Stimulated activated naive CD4-positive, alpha-beta T cell (primary cell): ENCODE data around the gene STXBP4.

Experiments
- DNase-seq, 6 experiments: peaks; one replicate each; lab custom pipeline; 2025; lab: John Stamatoyannopoulos, UW

The STXBP4 gene, protein sequence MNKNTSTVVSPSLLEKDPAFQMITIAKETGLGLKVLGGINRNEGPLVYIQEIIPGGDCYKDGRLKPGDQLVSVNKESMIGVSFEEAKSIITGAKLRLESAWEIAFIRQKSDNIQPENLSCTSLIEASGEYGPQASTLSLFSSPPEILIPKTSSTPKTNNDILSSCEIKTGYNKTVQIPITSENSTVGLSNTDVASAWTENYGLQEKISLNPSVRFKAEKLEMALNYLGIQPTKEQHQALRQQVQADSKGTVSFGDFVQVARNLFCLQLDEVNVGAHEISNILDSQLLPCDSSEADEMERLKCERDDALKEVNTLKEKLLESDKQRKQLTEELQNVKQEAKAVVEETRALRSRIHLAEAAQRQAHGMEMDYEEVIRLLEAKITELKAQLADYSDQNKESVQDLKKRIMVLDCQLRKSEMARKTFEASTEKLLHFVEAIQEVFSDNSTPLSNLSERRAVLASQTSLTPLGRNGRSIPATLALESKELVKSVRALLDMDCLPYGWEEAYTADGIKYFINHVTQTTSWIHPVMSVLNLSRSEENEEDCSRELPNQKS

DNA sequence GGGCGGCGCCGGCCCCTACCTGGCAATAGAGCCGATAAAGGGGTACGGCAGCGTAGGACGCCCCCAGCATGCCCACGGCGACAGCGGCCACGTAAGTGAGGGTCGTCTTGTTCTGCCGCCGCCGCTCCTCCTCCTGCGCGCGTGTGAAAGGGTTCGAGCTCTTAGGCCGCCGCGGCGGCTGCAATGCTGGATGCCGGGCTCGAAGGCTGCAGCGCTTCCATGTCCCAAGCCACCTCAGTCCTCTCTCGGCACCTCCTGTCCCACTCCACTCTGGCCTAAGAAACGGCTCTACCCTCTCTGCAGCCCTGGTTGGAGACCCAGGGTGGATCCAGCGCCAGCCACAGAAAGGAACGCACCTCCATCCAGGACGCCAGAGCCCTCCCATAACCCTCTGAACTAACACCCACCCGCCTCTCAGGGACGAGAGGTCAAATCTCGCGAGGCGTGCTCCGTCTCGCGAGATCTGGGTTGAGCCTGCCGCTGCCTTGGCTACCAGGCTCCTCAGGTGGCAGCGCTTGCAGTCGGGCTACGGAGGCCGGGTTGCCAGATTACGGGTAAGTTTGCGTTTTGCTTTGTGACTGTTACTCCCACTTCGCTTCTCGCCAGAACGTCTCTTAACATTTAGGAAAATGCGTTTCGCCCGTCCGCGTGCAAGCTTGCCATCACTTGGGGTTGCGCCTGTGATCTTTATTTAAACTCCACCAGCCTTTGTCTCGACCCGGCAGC is at the start of gene STXBP4, which contains the start of gene COX11:
STXBP4 (plus strand) TSS at position 504 of the 726 bp plus-strand sequence. CDS start 17,455 bp downstream, outside the sequence.
COX11 (minus strand) TSS at position 393 of the 726 bp plus-strand sequence; CDS start at position 385, 8 bp downstream.
- peak; percentile 89 to 93 (median 92) for DNase-seq

- no peak for DNase-seq
Observed at GRCh38 chr17:54919425-54919824, 49.1 kb upstream of the STXBP4 start.

- DNase-seq, result no peak
Observed at GRCh38 chr17:54920819-54921218, 47.7 kb upstream of the STXBP4 start.

DNA sequence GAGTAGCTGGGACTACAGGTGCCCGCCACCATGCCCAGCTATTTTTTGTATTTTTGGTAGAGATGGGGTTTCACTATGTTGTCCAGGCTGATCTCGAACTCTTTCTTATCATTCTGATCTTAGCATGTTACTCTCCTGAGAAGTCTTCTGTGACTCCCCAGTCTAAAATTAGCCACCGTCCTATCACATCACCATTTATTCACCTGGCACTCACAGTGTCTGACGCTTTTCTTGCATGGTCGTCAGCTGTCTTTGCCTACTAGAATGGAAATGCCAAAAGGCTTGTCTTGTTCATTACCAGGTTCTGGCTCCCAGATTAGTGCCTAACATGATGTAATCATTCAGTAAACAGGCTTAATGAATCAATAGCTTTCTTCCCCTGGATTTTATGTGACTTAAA is 44.2 kb upstream of the STXBP4 start:
- DNase-seq, result no peak

DNA sequence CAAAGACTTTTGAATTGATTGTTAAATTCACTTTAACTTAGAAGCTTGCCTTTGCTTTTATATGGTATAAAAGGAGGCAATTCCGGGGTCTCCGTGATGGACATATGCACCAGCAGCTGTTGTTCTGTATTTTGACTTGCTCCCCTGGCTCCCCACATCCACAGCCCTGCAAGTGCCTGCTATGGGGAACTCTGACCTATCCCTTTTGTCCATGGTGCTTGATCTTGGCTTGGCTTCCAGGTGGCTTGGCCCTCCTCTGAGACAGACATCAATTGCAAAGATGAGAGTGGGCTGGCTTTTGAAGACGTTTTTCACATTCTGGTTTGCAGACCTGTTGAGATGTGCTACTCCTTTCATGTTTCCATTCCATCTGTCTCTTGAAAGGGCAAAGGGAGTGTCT is 41.0 kb upstream of the STXBP4 start:
- no peak for DNase-seq

- DNase-seq, result no peak
Observed at GRCh38 chr17:54932711-54933110, 35.9 kb upstream of the STXBP4 start.

DNA sequence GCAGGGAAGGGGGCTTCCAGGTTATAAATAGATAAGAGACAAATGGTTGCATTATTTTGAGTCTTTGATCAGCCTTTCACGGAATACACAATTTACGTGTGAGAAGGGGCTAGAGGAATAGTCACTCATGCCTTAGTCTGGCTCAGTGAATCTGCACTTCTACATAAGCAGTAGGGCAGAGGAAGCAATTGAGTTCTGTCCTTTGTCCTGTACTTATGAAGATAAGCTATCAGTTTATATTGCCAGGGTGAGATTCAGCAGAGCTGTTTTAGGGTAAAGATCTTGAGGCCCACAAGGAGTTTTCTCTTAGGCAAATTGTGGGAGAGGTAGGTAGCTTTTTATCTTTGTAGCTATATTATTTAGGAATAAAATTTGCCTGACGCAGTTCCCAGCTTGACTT is 34.6 kb upstream of the STXBP4 start:
- DNase-seq, result no peak

DNA sequence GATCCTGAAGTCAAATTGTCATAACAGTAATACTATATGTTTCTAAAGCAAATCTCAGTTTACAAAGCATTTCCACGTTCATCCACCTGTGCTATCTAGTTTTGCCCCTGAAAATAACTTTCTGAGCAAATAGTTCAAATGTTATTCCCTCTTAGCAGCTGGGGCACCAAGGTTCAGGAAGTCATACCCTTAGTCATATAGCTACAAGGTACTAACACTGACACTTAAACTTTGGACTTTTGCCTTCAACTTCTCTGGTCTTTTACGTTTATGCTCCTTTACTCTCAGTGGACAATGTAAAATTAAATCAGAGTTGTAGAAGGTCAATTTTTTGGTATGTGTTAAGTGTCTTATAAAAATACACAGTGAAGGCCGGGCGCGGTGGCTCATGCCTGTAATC is 33.1 kb upstream of the STXBP4 start:
- no peak for DNase-seq

DNA sequence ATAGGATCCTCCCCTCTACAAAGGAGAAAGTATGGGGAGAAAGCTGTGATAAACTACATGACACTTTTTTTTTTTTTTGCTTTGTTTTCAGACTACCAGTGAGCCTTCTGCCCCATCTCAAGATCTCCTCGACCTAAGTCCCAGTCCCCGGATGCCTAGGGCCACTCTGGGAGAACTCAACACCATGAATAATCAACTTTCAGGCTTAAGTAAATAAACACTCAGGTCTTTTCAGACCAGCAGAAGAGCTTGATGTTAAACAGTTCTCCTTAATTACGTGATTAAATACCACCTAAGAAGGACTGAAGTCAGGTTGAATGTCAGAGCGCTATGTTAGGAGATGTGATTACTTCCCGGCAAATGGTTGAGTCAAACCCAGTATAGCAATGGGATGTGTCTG is 31.5 kb upstream of the STXBP4 start:
- DNase-seq, result no peak

DNA sequence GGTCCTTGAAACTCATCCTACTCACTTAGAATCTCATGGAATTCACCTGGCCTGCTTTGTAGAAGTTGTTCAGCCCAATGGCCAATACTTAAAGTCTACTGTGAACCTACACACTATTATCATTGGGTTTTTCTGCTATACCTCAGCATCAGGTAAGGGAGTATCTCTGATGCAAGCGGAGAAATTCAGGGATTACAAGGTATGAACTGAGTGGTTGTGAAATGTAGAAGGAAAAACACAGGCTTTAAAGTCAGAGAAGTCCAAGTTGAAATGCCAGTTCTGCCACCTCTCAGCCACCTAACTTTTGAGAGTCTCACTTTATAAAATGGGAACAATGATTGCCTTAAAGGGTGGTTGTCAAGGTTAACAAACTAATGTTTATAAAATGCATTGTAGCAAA is 31.1 kb upstream of the STXBP4 start:
- DNase-seq, result no peak

DNA sequence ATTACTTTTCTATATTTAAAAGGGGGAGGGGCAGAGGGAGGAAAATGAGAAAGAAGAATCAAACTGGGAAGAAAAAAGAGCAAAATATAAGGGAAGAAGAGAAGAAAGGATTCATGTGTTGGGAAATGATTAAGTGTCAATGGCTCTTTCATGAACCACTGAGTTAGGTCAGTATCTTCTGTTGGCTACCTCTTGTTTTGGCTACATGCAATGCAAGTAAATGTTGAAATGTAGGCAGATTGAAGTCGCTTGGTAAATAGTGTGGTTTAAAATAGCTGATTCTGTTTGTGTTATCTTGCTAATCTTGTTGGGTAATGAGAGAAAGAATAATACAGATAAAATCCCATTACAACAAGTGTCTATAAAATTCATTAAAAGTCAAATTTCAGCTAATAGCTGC is 27.3 kb upstream of the STXBP4 start:
- no peak for DNase-seq

GRCh38 chr17:54944796-54945195 is 23.8 kb upstream of the STXBP4 start:
- no peak for DNase-seq

DNA sequence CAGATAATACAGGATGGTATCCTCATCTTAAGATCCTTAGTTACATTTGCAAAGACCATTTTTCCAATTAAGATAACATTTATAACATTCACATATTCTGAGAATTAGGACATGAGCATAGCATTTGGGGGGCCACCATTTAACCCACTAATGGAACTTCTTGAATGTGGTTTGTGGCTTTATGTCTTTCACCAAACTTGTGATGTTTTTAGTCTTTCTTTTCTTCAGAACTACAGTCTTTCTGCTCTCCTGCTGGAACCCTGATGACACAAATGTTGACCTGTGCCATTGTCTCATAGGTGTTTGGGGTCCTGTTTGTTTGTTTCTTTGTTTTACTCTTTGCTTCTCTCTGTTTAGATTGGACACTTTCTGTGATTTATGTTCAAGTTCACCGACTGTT is 23.3 kb upstream of the STXBP4 start:
- DNase-seq, result no peak

DNA sequence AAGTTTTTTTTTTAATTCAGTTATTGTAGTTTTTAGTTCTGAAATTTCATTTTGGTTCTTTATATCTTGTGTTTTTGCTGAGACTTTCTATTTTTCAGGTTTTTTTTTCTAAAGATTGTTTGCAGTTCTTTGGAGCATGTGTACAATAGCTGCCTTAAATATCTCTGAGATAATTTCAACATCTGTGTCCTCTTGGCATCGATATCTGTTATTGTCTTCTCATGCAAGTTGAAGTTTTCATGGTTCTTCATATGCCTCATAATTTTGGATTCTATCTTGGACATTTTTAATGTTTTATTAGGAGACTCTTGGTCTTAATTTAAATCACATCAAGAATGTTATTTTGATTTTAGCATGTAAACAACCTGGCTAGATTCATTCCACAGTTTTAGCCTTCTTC is 22.9 kb upstream of the STXBP4 start:
- DNase-seq, result no peak

DNA sequence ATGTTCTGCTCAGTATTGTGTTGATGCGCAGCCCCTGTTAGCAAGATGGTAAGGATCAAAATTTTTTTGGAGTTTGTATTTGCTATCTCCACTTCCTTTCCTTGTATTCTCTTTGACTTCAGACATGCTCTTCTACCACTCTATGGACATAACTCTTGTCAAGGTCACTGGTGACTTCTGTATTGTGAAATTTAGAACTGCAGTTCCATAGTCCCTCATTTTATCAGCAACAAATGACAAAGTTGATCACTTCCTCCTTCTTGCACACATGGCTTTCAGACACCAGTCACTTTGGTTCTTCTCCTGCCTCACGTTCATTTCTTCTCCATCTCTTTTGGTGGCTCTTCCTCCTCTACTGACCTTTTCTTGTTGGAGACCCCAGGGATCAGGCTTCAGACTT is 21.2 kb upstream of the STXBP4 start:
- DNase-seq, result no peak

GRCh38 chr17:54948380-54948779 is 20.2 kb upstream of the STXBP4 start:
- DNase-seq, result no peak

- no peak for DNase-seq
Observed at GRCh38 chr17:54950116-54950515, 18.4 kb upstream of the STXBP4 start.

DNA sequence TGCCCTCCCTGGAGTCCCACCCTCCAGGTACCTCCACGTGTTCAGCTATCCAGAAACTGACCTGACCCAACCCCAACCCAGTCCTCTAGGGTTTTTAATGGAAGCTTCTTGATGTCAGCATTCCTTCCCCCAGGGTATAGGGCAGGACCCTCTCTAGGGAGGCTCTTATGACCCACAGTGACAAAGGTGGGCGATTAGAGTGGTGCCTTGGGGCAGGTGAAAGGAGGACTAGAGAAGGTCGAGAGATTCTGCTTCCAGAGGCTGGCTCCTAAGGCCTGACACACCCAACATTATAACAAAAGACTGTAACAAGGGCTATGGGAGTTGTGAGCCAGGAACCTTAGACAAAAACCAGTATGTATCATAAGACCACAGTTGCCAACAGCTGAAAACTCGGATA is 17.3 kb upstream of the STXBP4 start:
- no peak for DNase-seq

DNA sequence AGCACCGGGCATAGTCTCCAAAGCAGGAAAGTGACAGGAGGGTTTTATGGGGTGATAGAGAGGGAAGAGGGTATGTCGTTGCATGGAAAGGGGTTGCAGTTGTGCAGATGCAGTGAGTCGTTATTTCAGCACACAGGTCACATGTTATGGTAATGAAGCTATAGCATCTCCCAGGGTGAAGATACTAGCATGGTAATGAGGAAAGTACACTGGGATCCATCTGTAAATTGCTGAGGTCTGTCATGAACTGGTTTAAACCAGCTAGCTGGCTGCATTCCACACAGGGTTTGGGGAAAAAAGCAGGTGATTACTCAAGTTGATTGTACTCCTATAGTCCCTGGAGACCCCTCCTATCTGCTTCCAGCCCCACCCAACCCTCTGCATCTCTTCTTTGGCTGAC is 11.8 kb upstream of the STXBP4 start:
- DNase-seq, result no peak

DNA sequence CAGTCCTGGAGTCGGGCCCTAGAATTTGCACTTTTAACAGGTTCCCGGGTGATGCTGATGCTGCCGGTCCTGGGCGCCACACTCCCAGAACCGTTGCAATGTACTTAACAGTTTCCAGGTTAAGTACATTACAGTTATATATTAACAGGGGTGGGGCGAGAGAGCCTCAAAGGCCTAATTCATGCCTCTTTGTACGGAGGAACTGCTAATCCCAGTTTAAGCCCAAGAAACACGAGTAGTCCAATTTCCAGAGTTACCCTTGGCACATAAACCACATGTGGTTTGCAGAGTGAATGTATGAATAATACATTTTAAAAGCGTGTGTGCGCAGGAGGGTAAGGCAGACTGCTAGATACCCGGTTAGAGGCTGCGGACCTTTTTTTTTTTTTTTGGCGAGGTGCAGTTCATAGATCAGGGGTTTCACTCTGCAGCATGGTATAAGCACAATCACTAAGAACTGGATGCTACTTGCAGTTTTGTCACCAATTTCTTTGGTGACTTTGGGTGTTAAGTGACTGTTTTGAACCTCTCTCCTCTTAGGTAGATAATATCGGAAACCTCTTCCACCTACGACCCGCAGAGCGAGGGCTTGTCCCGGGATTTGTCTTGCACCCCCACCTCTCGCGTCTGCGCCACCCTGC is 824 bp upstream of the STXBP4 start:
- peak in 1 of 6 experiments; percentile 34 for DNase-seq

DNA sequence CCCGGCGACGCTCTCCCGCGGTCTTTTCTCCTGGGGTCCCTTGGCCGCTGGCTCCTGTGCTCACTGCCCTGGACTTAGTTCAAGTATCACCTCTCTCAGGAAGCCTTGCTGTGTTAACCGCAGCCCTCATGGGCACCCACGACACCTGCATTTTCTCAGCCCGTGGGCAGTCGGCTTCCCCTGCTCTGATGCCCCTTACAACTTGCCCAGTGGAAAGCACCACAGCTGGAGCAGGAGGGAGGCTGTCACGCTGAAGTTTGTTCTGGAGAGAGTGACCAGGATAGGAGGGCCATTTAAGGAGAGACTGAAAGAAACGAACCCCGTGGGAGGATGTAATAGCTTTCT is 395 bp downstream of the STXBP4 start:
- DNase-seq, result peak in 2 of 6 experiments; percentile 35 to 65
